HG02943 (cell line): ENCODE results near the gene DNAJB8.

Experiments
- ATAC-seq: cut with Tn5 transposase; IDR thresholded peaks from one replicate; pipeline ENCODE4 v1.9.1; 2021; ENCODE audit warnings: mild to moderate bottlenecking, low read depth, moderate library complexity; ENCODE audit not compliant: unreplicated experiment

The DNAJB8 gene

GRCh38 chr3:128484404-128485281 lies 18.0 kb upstream of the DNAJB8 start:
- no peak for ATAC-seq

DNA sequence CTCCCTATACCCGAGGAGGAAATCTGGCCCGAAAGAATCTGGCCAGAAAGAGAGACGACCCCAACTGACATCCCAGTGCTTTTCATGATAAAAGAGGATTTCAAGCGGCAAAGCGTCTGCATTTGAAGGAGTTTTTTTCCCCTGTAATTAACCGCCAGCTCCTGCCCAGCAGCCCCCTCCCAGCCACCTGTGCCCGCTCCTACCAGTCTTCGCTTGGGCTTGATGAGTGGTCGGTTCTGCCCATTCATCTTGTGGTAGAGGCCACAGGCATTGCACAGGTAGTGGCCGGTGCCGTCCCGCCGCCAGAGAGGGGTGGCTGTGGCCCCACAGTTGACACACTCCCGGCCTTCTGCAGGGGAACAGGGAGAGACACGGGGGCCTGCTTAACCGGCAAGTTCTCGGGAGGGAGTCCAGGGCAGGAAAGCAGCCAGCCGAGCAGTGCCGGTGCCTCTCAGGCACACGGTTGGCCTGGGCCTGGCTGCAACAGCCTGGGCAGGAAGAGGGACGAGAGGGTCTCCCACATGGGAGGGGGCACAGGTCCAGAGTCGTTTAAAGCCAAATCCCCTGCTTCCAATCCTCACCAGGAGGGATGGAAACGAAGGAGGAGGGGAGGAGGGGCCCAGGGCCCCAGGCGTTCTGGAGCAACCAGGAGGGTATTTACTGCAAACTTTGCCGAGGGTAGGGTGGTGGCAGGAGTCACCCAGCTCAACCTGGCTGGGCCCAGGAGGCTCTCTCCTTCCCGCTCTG lies 17.1 kb upstream of the DNAJB8 start:
- ATAC-seq, result no peak

DNA sequence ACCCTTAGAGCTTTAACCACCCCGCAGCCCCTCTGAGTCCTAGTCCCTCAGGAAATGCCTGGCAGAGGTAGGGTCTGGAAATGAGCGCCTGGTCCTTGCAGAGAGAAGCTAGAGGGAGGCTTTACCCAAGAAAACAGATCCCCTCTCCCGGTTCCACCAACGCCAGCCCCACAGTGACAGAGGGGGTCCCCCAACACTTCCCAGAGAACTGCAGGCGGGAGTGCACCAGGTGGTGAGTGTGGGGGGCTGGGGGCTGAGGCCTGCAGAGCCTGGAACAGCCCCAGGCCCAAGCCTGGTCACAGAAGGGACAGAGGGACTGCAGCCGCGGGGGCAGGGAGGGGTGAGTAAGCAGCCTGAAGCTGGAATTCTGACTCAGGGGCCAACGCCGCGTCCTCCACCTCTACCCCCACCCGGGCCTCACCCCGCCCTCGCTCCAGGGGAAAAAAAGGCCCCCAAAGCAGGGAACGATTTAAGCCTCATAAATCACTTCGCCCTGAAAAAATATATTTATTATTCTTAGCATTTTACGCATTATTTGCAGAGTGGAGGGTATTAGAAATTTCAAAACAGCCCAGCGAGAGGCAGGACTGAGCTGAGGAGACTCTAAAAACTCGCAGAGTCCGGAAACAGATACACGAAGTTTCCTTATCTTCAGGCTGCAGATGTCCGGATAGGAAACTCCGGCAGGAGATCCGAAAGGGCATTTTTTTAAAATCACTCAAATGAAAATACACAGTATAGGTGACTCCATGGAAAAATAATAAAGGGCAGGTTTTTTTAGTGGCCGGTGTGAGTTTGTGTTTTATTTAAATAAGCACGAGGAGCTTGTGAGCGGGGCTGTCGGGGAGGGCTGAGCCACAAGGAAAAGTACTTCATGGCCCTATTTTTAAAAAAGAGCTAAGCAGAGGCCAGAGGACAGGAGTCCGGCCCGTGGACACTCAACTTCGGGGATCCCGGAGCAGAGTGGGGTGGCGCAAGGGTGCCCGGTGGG lies 16.3 kb upstream of the DNAJB8 start:
- ATAC-seq, result no peak

DNA sequence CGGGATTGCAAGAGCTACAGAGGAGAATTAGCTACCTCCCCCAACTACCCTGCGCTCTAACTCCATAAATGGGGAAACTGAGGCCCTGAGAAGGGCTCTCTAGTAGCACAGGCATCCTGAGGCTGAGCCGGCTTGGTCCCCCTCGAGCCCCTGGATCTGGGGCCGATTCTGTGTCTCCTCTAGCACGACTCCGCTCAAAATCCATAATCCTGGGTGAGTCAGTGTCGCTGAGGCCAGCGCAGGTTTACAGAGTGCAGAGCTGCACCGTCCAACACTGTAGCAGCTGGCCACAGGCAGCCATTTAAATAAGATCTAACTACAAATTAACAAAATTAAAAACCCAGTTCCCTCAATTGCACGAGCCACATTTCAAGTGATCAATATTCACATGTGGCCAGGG lies 15.5 kb upstream of the DNAJB8 start:
- no peak for ATAC-seq

- no peak for ATAC-seq
Observed at GRCh38 chr3:128481438-128481942, 14.8 kb upstream of the DNAJB8 start.

- ATAC-seq, result no peak
Observed at GRCh38 chr3:128480717-128481437, 14.2 kb upstream of the DNAJB8 start.

DNA sequence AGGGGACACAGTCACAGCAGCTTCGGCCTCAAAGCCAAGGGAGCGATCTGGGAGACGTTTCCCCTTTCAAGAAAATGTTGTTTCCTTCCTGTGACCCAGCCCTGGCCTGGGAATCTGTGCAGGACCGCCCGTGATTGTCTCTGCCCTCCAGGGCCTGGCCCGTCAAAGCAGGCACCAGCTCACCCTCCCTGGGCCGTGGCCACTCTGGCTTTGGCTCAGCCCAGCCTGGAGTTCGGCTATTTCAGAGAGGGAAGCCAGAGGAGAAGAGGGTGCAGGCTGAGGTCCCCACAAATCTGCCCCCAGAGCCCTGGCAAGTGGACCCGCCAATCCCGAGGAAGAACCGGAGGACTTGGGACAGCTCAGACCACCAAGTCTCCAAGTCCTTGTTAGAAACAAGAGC lies 13.6 kb upstream of the DNAJB8 start:
- ATAC-seq, result no peak

GRCh38 chr3:128479558-128480086 lies 12.9 kb upstream of the DNAJB8 start:
- no peak for ATAC-seq

DNA sequence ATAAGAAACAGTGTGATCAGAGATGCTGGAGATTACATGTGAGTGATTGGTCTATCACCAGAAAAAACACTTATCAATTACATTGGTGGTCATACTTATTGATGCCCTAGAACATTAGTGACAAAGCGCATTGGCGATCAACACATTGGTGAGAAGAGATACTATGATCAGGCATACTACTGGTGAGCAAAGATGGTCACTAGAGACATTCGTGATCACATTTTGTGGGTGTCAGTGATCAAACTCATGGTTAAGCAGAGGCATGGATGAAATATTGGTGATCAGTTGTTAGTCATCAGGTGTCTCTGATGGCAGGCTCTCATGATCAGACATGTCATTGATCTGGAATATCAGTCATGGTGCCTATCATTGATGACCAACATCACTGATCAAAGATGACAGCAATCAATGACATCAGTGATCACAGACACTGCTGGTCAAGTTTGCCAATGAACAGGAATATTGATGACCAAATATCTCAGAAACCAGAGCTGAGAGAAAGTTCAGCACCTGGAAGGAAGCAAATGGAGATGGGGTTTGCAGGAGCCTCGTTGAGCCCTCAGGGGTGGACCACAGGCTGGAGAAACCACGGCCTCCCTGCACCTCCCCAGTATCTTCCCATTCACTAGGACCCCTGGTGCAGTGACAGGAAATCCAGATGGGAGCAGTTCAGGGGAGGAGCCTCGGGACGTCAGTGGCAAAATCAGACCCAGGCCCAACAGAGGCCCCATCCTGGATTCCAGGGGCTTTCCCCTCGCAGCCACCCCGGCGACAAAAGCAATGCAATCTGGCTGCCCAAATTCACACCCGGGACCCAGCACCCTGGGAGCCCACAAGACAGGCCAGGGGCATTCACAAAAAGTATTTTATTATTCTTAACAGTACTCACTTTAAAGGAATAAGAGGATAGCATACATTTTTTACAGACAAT lies 12.2 kb upstream of the DNAJB8 start:
- no peak for ATAC-seq

DNA sequence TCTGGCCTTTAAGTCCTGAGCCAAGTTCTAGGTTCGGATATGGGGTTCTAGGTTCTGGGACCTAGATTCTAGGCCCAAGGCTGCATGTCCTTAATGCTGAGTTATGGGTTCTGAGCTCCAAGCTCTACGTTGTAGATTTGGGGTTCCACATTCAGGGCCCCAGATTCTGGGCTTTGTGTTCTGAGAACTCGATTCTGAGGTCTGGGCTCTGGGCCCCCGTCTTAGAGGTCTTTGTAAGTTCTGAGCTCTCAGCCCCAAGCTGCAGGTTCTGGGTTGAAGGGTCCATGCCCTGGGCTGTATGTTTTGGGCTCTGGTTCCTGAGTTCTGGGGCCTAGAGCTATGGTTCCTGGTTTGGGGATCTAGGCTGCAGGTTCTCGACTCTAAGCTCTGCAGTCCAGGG lies 10.0 kb upstream of the DNAJB8 start:
- ATAC-seq, result no peak

GRCh38 chr3:128475355-128475754 lies 8.7 kb upstream of the DNAJB8 start:
- no peak for ATAC-seq

- ATAC-seq, result no peak
Observed at GRCh38 chr3:128473737-128474136, 7.0 kb upstream of the DNAJB8 start.

- ATAC-seq, result no peak
Observed at GRCh38 chr3:128473180-128473519, 6.5 kb upstream of the DNAJB8 start.

DNA sequence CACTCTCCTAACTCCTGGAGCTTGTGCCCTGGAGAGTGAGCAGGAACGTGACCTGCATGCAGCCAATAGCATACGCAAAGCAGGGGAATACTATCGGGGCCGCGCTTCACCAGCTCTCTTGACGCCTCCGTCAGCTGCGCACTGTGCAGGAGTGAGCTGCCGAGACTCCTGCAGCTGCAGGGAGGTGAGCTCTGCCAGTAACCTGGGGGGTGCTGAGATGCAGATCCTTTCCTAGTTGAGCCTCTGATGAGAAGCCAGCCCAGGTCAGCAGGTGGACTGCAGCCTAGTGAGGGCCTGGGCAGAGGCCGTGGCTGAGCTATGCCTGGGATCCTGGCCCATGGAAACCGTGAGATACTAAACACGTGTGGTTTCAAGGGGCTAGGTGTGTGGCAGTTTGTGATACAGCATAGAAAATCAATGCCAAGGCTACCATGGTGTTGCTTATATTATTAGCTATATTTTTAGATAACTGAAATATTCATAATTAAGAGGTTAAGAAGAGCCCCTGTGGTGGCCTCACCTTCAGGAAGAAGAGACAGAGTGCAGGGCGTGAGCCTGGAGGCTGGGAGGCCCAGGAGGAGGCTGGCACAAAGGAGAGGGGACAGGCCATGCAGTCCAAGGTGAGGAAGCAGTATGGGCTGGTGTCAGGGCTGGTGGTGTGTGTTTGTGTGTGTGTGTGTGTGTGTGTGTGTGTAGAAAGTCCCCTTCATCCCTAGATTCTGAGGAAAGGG lies 5.9 kb upstream of the DNAJB8 start:
- ATAC-seq, result no peak

DNA sequence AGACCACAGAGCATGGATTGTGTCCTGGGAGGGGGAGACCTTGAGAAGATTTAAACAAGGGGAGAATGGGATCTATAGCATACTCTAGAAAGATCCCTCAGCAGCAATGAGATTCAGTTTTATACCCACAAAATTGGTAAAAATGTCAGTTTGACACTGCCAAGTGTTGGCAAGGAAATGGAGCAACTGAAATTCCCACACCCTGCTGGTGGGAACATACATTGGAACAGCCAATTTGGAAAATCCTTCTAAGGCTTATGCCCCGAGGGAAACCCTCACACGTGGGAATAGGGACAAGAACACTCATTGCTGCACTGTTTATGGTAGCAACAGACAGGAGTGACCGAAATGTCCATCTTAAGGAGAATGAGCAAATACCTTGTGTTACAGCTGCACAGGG lies 5.0 kb upstream of the DNAJB8 start:
- ATAC-seq, result no peak

- ATAC-seq, result no peak
Observed at GRCh38 chr3:128471110-128471509, 4.4 kb upstream of the DNAJB8 start.

DNA sequence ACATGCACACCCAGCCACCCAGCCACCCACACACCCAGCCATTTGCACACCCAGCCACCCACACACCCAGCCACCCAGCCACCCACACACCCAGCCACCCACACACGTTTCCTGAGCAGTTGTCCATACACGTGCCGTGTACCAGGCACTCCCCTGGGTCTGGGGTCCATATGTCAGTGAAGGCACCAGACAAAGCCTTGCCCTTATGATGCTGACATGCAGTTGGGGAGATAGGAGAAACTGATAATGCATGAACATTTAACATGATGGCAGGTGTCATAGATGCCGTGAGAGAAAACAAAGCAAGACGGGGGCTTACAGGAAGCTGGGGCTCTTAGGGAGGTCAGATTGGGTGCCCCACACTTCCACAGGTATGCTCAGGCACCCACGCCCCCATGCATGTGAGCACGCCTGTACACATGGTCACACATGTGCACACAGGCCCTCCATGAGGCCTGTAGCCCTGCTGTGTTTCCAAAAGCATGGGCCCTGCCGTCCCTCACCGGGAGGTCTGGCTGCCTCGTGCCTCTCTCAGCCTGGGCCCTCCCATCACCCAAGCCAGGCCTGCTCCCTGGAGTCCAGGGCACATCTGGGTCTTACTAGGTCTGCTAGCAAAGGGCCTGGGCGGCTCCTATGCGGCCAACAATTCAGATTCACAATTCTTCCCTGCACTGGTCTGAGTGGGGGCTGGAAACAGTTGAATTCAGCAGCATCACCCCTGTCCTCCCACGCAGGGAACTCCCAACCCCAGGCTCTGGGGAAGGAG lies 3.6 kb upstream of the DNAJB8 start:
- ATAC-seq, result no peak
